HK-2 (cell line): ENCODE results near the gene TAOK3.

Source experiments
- DNase-seq: peaks from one replicate; pipeline ENCODE4 v3.0.0-alpha.2; 2018; ENCODE audit not compliant: unreplicated experiment

Gene TAOK3

DNA sequence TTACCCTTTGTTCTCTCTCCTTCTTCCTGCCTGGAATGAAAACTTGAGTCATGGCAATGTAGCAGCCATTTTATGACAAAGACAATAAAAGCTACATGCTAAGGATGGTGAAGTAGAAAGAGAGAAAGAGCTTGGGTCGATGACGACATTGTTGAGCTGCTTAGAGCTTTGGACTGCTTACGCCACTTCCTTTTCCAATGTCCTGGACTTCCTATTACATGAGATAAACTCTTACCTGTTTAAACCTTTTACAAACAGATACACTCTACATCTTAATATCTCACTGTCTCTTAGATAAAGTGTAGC, 166.6 kb downstream of the TAOK3 start:
- no peak for DNase-seq

- DNase-seq, result no peak
Observed at GRCh38 chr12:118193958-118194357, 178.7 kb downstream of the TAOK3 start.

DNA sequence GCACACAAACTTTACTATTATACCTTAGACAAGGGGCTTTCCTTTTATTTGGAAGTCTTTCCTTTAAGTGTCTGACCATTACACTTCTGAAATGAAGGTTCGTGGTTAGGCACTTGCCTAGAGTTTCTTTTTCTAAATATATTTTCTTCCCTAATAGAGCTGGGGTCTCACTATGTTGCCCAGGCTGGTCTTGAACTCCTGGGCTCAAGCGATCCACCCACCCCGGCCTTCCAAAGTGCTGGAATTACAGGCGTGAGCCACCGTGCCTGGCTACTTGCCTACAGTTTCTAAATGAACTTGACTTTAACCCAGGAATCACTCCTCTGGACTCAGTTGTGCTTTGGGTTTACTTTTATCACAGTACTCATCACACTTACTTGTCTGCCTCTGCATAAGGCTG, 179.2 kb downstream of the TAOK3 start:
- no peak for DNase-seq

GRCh38 chr12:118190266-118190665, 182.4 kb downstream of the TAOK3 start:
- DNase-seq, result no peak

GRCh38 chr12:118189741-118190191, 182.9 kb downstream of the TAOK3 start:
- no peak for DNase-seq

DNA sequence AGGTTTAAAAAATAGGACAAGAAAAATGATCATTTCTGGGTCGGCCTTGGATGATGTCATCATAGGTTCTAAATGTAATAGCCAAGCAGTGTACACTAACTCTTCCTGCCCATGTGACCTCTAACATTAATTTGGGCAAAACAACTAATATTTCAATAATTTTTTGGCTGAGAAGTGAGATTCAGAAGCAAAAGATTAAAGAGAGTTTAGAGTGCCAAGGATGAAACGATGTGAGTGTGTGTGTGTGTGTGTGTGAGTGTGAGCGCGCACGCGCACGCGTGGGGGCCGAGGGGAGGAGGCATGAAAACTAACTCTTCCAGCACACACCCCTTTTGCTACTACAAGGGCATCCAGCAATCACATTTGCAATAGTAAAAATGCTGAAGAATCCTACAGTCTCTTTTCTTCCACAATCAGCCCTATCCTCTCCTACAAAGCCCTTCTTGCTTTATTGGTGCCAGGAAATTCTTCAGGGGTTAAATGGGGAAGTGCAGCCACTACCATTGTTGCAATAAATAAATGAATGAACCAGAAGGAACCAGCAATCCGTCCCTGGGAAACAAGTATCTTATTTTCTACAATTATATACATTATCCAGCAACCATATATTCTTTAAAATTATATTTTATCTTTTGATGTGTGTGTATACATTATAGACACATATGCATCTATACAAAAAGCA, 183.9 kb downstream of the TAOK3 start:
- no peak for DNase-seq

DNA sequence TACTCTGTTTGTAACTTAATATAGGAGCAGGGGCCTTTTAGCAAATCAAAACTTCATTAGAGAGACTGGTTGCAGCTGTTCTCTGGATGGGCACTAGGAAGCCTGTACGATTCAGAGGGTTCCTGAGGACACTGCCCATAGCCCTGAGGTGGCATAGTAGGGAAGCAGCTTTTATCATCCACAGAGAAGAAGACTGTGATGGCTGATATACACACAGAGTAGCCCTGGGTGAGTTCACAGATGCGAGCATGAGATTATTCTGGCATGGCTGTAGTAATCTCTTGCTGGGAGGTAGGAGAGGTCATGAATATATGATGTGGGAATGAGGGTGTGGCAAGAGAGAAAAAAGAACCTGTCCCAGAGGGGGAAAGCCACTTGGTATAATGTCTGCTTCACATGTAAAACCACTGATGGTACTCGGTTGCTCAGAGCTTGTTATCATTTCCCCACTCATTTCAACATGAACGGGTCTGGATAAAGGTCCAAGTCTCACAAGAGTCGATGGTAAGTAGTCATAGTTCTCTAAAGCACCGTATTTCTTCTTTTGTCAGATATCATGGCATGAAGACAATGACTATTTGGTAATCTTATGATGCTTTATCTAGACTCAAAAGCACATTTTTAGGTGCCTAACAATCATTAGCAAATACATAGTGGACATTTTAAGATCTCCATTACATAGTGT, 184.8 kb downstream of the TAOK3 start:
- DNase-seq, result no peak

- DNase-seq, result no peak
Observed at GRCh38 chr12:118185602-118186397, 186.9 kb downstream of the TAOK3 start.

- DNase-seq, result no peak
Observed at GRCh38 chr12:118183711-118184110, 189.0 kb downstream of the TAOK3 start.

DNA sequence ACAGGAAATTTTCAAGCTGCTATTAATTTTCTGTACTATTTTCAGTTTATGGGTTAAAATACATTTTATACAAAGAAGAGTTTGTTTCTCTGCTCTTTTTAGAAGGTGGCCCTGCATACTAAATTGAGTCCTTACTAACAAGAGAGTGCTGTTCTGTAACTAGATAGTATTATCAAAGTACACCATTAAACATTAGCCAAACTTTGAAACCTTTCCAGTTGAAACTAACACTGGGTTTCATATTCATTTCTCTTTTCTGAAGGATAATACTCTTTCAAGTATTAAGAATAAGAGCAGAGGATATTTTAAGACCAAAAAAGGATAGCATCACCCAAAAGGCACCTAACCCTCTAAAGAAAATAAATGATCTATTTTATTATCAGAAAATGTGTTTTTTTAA, 189.6 kb downstream of the TAOK3 start:
- no peak for DNase-seq

GRCh38 chr12:118175823-118176447, 196.8 kb downstream of the TAOK3 start:
- no peak for DNase-seq

DNA sequence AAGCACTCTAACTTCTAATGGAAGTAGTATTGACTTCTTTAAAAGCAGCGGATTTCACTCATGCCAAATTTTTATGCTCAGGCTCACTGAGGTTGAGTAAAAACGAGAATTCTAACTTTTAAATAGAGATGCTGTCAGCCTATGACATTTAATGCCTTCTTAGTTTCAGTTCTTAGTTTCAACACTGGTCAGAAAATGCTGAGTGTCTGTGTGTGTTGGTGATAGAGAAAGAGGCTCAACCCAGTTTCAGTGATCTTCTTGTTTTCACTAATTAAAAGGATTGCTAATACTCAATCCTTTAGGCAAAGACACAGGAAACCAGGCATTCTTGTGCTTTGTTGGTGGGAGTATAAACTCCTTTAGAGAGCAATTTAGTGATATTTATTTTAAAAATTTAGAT, 205.8 kb downstream of the TAOK3 start:
- DNase-seq, result no peak

GRCh38 chr12:118164798-118165486, 207.8 kb downstream of the TAOK3 start:
- DNase-seq, result peak; percentile 11

DNA sequence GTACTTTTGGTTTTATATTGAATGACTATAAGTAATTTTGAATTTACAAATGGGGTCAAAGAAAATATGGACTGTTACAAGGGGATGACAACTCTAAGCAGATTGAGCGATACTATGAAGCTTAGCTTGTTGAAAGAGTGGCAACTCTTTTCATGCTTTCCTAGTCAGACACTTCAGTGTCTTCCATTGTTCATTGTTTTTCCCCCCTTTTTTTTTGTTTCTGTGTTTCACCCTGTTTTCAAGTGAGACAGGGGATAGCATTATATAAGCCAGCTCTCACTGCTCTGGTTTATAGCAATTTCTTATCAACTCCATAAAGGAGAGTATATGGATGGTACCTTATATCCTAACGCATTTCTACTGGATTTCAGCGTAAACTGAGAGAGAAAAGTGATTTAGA, 212.2 kb downstream of the TAOK3 start:
- no peak for DNase-seq

GRCh38 chr12:118151755-118152154, 221.0 kb downstream of the TAOK3 start:
- DNase-seq, result no peak

DNA sequence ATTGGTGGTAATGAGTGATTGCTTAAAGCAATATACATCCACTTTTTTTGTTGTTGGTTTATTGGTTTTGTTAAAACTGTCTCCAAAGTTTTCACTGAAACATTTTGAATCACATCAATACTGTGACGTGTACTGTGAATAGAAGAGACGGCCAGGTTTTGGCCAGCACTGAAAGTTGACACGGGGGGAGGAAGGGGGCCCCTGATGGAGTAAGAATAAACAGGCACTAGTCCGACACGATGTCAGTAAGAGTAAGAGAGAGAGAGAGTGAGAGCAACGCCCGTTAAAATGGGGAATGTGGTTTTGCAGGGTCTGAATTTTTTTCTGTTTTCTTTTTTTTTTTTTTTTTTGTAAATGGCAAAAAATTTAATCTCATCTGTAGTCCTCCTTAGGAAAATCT, 222.1 kb downstream of the TAOK3 start:
- DNase-seq, result no peak

- DNase-seq, result no peak
Observed at GRCh38 chr12:118148287-118148686, 224.4 kb downstream of the TAOK3 start.

- DNase-seq, result no peak
Observed at GRCh38 chr12:118145798-118146156, 226.9 kb downstream of the TAOK3 start.

- DNase-seq, result no peak
Observed at GRCh38 chr12:118145113-118145797, 227.5 kb downstream of the TAOK3 start.

GRCh38 chr12:118144499-118144898, 228.2 kb downstream of the TAOK3 start:
- no peak for DNase-seq

- DNase-seq, result no peak
Observed at GRCh38 chr12:118140825-118141224, 231.9 kb downstream of the TAOK3 start.
